Endothelial cell of umbilical vein (primary cell): ENCODE results near the gene FAM135A.

ENCODE experiments used
- CTCF ChIP-seq, 2 donors: IDR thresholded peaks; 1 replicate in 1 of 2; 2 replicates in 1 of 2; pipeline ENCODE4 v1.5.1; 2011; ENCODE audit warnings: low read length in 2 of 2, mild to moderate bottlenecking in 2 of 2, moderate library complexity in 2 of 2, control low read depth in 1 of 2, inconsistent platforms in 1 of 2, low read depth in 1 of 2; ENCODE audit not compliant: insufficient read depth in 1 of 2; ENCODE audit errors: extremely low read depth in 1 of 2
- POLR2A ChIP-seq: IDR thresholded peaks from 2 replicates; pipeline ENCODE4 v1.6.1; 2012; ENCODE audit warnings: low read depth, mild to moderate bottlenecking, control low read depth, low read length

- TF ChIP-seq POLR2A (no peak), CTCF (IDR thresholded peaks at IDR 0.05; ENCODE audit: extremely low read depth in 1 of 2, insufficient read depth in 1 of 2, low read depth in 1 of 2, low read length in 2 of 2) (no peak)
Measured at GRCh38 chr6:70590400-70590799, 177.1 kb downstream of the FAM135A start.
